ENCODE measurements around the gene TRIO. TPM values are rescaled to one million over a fixed set of nuclear protein-coding genes. Genes with fewer than 3 reads are reported as not detected.

Gene TRIO
- total RNA-seq, 1 experiment from 2014 or later = 99.8 TPM

DNA sequence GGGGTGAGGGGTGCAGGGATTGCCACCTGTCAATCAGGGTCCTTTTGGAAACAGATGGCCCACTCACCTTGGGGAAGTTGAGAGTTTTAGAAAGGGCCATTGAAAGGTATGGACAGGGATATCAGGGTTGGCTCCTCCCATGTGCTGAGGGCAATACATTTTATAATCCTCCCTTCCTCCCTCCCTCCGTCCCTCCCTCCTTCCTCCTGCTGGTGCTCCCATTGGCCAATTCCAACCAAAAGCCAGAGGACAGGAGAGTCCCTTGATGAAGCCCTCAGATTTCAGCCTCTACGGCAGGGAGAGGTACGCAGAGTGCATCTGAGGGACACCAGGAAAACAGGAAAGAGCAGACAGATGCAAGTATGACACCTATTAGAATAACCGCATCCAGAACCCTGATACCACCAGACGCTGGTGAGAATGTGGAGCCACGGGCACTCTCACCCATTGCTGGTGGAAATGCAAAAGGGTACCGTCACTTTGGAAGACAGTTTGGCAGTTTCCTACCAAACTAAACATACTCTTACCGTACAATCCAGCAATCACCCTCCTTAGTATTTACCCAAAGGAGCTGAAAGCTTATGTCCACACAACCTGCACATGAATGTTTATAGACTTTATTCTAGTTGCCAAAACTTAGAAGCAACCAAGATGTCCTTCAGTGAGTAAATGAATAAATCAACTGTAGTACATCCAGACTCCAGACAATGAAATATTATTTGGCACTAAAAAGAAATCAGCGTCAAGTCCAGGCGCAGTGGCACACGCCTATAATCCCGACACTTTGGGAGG lies 380.3 kb downstream of the TRIO start:
- no peaks in the 10 kb centered on the region for H3K36me3 ChIP-seq (ENCODE audit: insufficient read depth, low read length, poor library complexity, severe bottlenecking)
- H3K9me3 ChIP-seq (ENCODE audit: low read depth, low read length, poor library complexity, severe bottlenecking) = no peaks in the 10 kb centered on the region
- CTCF ChIA-PET = interaction anchor here (0.9 kb wide), 1 partner anchor 11 kb away, joined by 3 read pairs; no protein-coding TSS in a partner anchor
- H3K4me3 ChIP-seq (ENCODE audit: low read depth, low read length, poor library complexity, severe bottlenecking) = no peak overlapping the region
- H3K4me1 ChIP-seq (ENCODE audit: insufficient read depth, low read length, poor library complexity, severe bottlenecking) = no peaks in the 10 kb centered on the region
- H3K27ac ChIP-seq (ENCODE audit: low read depth, low read length, poor library complexity, severe bottlenecking) = no peak overlapping the region
- no peaks in the 10 kb centered on the region for H3K27me3 ChIP-seq (replicated peaks; ENCODE audit: insufficient read depth, low read depth, low read length, poor library complexity)
- TF ChIP-seq, protein P1, sequence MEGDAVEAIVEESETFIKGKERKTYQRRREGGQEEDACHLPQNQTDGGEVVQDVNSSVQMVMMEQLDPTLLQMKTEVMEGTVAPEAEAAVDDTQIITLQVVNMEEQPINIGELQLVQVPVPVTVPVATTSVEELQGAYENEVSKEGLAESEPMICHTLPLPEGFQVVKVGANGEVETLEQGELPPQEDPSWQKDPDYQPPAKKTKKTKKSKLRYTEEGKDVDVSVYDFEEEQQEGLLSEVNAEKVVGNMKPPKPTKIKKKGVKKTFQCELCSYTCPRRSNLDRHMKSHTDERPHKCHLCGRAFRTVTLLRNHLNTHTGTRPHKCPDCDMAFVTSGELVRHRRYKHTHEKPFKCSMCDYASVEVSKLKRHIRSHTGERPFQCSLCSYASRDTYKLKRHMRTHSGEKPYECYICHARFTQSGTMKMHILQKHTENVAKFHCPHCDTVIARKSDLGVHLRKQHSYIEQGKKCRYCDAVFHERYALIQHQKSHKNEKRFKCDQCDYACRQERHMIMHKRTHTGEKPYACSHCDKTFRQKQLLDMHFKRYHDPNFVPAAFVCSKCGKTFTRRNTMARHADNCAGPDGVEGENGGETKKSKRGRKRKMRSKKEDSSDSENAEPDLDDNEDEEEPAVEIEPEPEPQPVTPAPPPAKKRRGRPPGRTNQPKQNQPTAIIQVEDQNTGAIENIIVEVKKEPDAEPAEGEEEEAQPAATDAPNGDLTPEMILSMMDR (conservative IDR thresholded peaks at IDR 0.05; ENCODE audit: low read depth, low read length) = no peak
- no peak for TF ChIP-seq EZH2 (IDR thresholded peaks at IDR 0.05; ENCODE audit: borderline replicate concordance, low read depth, low read length, poor library complexity, severe bottlenecking)
- intact Hi-C loops (cut with micrococcal nuclease; ENCODE audit: unreplicated experiment) = no loop called here
- no TSS peak for BruUV-seq (replicated peaks)
- POLR2A ChIA-PET (ENCODE audit: low non-redundant PET) = interaction anchor here (0.5 kb wide), 1 partner anchor 11 kb away, joined by 3 read pairs; no protein-coding TSS in a partner anchor
- DNase-seq (ENCODE audit: low spot score) = no peak

DNA sequence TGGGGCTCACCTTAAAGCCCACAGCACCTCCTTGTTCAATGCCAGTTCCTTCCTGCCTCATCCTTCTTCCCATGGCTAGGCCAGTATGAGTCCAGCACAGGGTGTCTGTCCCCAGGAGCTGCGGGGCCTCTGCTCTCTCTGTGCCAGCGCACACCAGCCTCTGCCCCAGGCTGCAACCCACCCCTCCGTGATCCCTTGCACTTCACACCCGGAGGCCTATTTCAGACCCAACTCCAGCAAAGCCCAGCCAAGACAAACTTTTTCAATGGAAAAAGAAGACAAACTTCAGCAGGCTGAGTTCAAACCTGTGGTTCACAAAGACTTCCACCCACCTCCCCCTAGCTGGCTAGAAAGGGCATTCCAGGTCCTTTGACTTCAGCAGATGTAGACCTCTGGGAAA lies 382.3 kb downstream of the TRIO start:
- no TSS peak for BruUV-seq (replicated peaks)
- TF ChIP-seq, protein P1 (conservative IDR thresholded peaks at IDR 0.05; ENCODE audit: low read depth, low read length) = no peak
- TF ChIP-seq EZH2 (IDR thresholded peaks at IDR 0.05; ENCODE audit: borderline replicate concordance, low read depth, low read length, poor library complexity, severe bottlenecking) = no peak
- POLR2A ChIA-PET (ENCODE audit: low non-redundant PET) = no interaction called here
- CTCF ChIA-PET = no interaction called here
- no peak overlapping the region for H3K4me3 ChIP-seq (ENCODE audit: low read depth, low read length, poor library complexity, severe bottlenecking)
- H3K36me3 ChIP-seq (ENCODE audit: insufficient read depth, low read length, poor library complexity, severe bottlenecking) = no peaks in the 10 kb centered on the region
- H3K4me1 ChIP-seq (ENCODE audit: insufficient read depth, low read length, poor library complexity, severe bottlenecking) = no peaks in the 10 kb centered on the region
- H3K9me3 ChIP-seq (ENCODE audit: low read depth, low read length, poor library complexity, severe bottlenecking) = no peaks in the 10 kb centered on the region
- no peak for DNase-seq (ENCODE audit: low spot score)
- no peak overlapping the region for H3K27ac ChIP-seq (ENCODE audit: low read depth, low read length, poor library complexity, severe bottlenecking)
- intact Hi-C loops (cut with micrococcal nuclease; ENCODE audit: unreplicated experiment) = no loop called here
- no peaks in the 10 kb centered on the region for H3K27me3 ChIP-seq (replicated peaks; ENCODE audit: insufficient read depth, low read depth, low read length, poor library complexity)

DNA sequence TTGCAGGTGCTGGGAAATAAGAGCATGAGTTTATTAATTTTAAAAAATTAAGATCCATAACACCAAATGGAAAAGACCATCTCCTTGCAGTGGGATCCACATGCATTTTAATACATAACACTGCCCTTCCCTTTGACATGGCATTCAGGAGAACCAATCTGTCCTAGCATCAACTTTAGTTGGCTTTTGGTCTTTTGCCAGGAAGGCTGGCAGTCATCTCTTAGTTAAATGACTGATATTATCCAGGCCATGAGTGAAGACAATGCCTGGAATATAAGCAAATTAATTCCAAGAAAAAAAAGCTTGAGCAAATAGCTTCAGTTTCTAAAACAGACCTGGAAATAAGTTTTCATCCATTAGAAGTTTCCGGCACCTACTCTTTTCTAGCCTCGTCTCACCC lies 383.4 kb downstream of the TRIO start:
- DNase-seq (ENCODE audit: low spot score) = no peak
- CTCF ChIA-PET = no interaction called here

More for the DNA sequence above, 383.4 kb downstream of the TRIO start:
- TF ChIP-seq, protein P1 (conservative IDR thresholded peaks at IDR 0.05; ENCODE audit: low read depth, low read length) = no peak
- no peak for TF ChIP-seq EZH2 (IDR thresholded peaks at IDR 0.05; ENCODE audit: borderline replicate concordance, low read depth, low read length, poor library complexity, severe bottlenecking)
- POLR2A ChIA-PET (ENCODE audit: low non-redundant PET) = no interaction called here
- no peaks in the 10 kb centered on the region for H3K27me3 ChIP-seq (replicated peaks; ENCODE audit: insufficient read depth, low read depth, low read length, poor library complexity)
- no peak overlapping the region for H3K27ac ChIP-seq (ENCODE audit: low read depth, low read length, poor library complexity, severe bottlenecking)
- no peaks in the 10 kb centered on the region for H3K9me3 ChIP-seq (ENCODE audit: low read depth, low read length, poor library complexity, severe bottlenecking)
- intact Hi-C loops (cut with micrococcal nuclease; ENCODE audit: unreplicated experiment) = no loop called here
- no peaks in the 10 kb centered on the region for H3K4me1 ChIP-seq (ENCODE audit: insufficient read depth, low read length, poor library complexity, severe bottlenecking)
- BruUV-seq (replicated peaks) = no TSS peak
- no peaks in the 10 kb centered on the region for H3K36me3 ChIP-seq (ENCODE audit: insufficient read depth, low read length, poor library complexity, severe bottlenecking)
- no peak overlapping the region for H3K4me3 ChIP-seq (ENCODE audit: low read depth, low read length, poor library complexity, severe bottlenecking)

Measured in A673 (cell line).